ENCODE measurements around the gene FXYD3.
A peak's percentile ranks its signal among the peaks of the same experiment; 100 is the strongest.
"Not testable (repeated sequence)": the region's sequence is repeated elsewhere in the genome, so short reads cannot be mapped to it uniquely, and the experiment has no call there.

FXYD3 gene

DNA sequence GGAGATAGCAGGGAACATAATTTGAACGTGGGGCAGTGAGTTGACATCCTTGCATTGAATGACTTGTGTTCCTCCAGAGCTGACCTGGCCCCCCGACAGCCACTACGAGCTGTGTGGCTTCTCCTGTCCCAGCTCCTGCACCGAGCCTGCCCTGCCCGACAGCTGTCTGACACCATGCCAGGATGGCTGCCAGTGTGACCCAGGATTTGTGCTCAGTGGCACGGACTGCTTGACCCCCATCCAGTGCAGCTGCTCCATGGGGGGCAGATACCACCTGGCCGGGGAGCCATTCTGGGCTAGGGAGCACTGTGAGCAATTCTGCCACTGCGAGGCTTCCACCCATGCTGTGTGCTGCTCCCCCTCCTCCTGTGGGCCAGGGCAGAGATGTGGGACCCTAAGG is 29.2 kb upstream of the FXYD3 start:
- no peak for DNase-seq (ENCODE audit: low spot score)

DNA sequence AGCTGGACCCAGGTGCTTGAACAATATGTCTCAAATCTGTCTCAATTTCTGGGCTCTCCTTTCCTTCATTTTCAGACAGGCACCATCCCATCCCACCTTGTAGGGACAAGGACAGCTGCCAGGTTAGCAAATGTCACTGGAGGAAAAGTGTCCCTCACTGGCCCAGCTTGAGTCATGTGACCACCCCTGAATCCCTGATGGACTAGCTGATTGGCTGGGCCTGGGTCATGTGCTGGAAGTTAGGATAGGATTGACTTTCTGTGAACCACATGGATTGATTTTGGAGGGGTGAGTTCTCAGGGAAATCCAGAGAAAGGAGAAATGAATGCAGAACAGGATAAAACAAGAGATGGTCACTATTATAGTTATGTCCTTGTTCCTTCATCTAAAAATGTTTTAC is 28.2 kb upstream of the FXYD3 start:
- no peak for DNase-seq (ENCODE audit: low spot score)

- no peak for DNase-seq (ENCODE audit: low spot score)
Observed at GRCh38 chr19:35088131-35088913, 27.3 kb upstream of the FXYD3 start.

DNA sequence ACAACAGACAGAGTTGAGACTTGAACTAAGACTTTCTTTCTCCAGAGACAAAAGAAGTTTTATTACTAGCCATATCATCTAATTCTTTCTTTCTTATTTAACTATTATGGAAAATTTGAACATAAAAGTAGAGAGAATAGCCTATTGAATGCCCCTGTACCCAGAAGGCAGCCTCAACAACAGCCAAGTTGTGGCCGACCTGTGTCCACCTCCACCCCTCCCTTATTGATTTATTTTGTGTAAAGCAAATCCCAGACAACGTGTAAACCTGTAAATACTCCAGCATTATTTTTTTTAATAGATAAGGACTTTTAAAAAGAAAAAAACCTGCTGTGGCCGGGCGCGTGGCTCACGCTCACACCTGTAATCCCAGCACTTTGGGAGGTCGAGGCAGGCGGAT is 26.1 kb upstream of the FXYD3 start:
- DNase-seq (ENCODE audit: low spot score): no peak

DNA sequence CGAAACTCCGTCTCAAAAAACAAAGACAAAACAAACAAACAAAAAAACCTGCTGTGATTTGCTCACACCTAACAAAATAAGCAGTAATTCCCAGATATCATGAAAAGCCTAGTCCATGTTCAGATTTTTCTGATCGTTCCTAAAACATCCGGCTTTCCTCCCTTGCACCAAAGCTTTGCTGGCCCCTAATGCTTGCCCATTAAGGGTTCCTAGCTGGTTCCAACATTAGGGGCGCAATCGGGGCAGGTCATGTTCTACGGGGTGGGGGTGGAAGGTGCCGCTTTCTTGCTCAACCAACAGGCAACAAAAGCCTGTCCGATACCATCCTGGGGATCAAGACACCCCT is 25.5 kb upstream of the FXYD3 start:
- no peak for DNase-seq (ENCODE audit: low spot score)

DNA sequence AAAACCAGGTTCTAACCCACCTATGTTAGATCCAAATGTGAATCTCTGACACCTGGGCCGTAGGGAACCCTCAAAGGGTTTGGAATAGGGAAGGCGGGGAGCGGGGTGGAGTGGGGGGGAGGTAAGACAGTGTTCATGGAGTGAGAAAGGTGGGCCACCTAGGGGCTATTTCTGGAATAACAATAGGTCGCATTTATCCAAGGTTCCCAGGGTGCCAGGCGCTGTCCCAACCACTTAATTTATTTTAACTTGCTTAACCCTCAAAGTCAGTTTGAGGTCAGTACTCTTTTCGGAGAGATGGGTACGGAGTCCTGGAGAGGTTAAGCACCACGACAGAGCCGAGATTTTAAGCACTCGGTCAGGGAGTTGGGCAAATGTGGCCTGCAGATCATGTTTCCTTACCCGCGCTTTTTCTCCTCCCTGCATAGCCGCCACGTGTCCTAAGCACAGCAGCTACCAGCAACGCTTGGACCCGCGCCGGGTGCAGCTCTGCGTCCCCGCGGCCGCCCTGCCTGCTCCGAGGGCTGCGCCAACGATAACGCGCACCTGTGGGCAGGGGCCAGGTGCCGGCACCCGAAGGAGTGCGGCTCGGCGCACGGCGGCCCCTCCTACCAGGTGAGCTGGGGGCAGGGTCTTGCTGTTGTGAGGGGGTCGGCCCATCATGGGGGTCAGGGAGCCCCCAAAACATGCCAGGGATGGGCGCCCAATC is 25.0 kb upstream of the FXYD3 start:
- peak; percentile 41 for DNase-seq (ENCODE audit: low spot score)

- DNase-seq (ENCODE audit: low spot score): no peak
Observed at GRCh38 chr19:35093430-35093829, 22.2 kb upstream of the FXYD3 start.

DNA sequence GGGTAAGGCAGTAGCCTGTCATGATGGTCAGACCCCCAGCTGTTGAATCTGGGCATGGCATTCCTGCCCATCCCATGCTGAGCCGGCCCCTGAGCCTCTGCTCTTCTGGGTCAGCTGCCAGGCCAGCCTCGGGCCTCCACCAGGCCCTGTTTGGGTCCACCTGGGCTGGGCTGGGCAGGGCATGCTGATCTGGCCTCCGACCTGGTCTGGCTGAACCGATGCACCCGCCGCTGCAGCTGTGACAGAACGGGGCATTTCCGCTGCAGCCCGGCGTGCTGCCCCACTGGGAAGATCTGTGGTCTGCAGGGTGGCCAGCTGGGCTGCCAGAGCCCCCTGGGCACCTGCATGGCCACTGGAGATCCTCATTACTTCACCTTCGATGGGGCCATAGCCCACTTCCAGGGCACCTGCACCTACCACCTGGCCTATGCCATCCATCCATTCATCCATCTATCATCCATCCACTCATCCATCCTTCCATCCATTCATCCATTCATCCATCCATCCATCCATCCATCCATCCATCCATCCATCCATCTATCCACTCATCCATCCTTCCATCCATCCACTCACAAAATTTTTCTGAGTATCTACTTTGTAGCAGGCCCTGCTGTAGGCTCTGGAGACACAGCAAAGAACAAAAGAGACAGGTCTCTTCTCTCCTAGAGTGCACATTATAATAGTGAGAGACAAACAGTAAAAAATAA is 21.5 kb upstream of the FXYD3 start:
- DNase-seq (ENCODE audit: low spot score): no peak

GRCh38 chr19:35094656-35095055 is 21.0 kb upstream of the FXYD3 start:
- no peak for DNase-seq (ENCODE audit: low spot score)

GRCh38 chr19:35095667-35096368 is 19.8 kb upstream of the FXYD3 start:
- DNase-seq (ENCODE audit: low spot score): no peak

- DNase-seq (ENCODE audit: low spot score): no peak
Observed at GRCh38 chr19:35098413-35099049, 17.1 kb upstream of the FXYD3 start.

GRCh38 chr19:35099155-35099896 is 16.3 kb upstream of the FXYD3 start:
- no peak for DNase-seq (ENCODE audit: low spot score)

- no peak for DNase-seq (ENCODE audit: low spot score)
Observed at GRCh38 chr19:35099897-35100275, 15.7 kb upstream of the FXYD3 start.

- no peak for DNase-seq (ENCODE audit: low spot score)
Observed at GRCh38 chr19:35100588-35101533, 14.8 kb upstream of the FXYD3 start.

- not testable (repeated sequence) for DNase-seq (ENCODE audit: low spot score)
Observed at GRCh38 chr19:35101949-35102348, 13.7 kb upstream of the FXYD3 start.

- DNase-seq (ENCODE audit: low spot score): not testable (repeated sequence)
Observed at GRCh38 chr19:35103614-35104013, 12.0 kb upstream of the FXYD3 start.

- DNase-seq (ENCODE audit: low spot score): no peak
Observed at GRCh38 chr19:35104361-35104760, 11.3 kb upstream of the FXYD3 start.

- no peak for DNase-seq (ENCODE audit: low spot score)
Observed at GRCh38 chr19:35105047-35105410, 10.6 kb upstream of the FXYD3 start.

GRCh38 chr19:35105411-35106290 is 10.0 kb upstream of the FXYD3 start:
- no peak for DNase-seq (ENCODE audit: low spot score)
